ENCODE data around the gene GCHFR. TPM values are rescaled to one million over a fixed set of nuclear protein-coding genes. Genes with fewer than 3 reads are reported as not detected.

The GCHFR gene
- polyA plus RNA-seq, 4 donors: 96.7 to 222 (median 147) TPM

DNA sequence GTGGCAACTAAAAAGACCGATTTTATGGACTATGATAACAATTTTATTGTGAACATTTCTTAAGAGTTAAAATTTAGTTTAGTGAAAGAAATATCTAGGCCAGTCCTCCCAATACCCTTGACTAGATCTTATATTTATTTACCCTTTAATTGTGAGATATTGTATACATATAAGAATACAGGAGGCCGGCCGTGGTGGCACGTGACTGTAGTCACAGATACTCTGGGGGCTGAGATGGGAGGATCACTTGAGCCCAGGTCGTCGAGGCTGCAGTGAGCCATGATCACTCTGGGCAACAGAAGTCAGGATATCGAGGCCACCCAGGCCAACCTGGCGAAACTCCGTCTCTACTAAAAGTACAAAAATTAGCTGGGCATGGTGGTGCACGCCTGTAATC lies 8.1 kb upstream of the GCHFR start:
- Histone ChIP-seq H3K27me3 (ENCODE audit: control insufficient read depth in 3 of 3, insufficient read depth in 3 of 3, low read length in 3 of 3) (no peaks in the 10 kb centered on the region), H3K27ac (ENCODE audit: low read depth in 1 of 3, low read length in 2 of 3) (peak overlapping the region in 1 of 3 donors; percentile 97), H3K9me3 (ENCODE audit: control insufficient read depth in 2 of 2, insufficient read depth in 1 of 2, low read depth in 1 of 2, low read length in 1 of 2) (no peaks in the 10 kb centered on the region), H3K4me1 (ENCODE audit: control insufficient read depth in 3 of 3, insufficient read depth in 2 of 3, low read depth in 1 of 3, low read length in 2 of 3) (peaks cover 2 to 35% (median 10%) of the 10 kb centered on the region in 3 donors), H3K4me3 (ENCODE audit: low read depth in 1 of 3, low read length in 3 of 3) (peak overlapping the region; percentile 82 to 98 (median 96)), H3K36me3 (ENCODE audit: control insufficient read depth in 3 of 3, insufficient read depth in 2 of 3, low read depth in 1 of 3, low read length in 3 of 3) (peaks cover 0 to 16% (median 2%) of the 10 kb centered on the region in 3 donors)
- FAIRE-seq (no peak), DNase-seq (no peak)
- WGBS, 3 donors: 53 to 64% (median 56%) methylated on average over 10 of the region's 10 CpGs

GRCh38 chr15:40756938-40757337 lies 6.9 kb upstream of the GCHFR start:
- Histone ChIP-seq H3K27me3 (ENCODE audit: control insufficient read depth in 3 of 3, insufficient read depth in 3 of 3, low read length in 3 of 3) (no peaks in the 10 kb centered on the region), H3K4me1 (ENCODE audit: control insufficient read depth in 3 of 3, insufficient read depth in 2 of 3, low read depth in 1 of 3, low read length in 2 of 3) (peaks cover 2 to 26% (median 10%) of the 10 kb centered on the region in 3 donors), H3K9me3 (ENCODE audit: control insufficient read depth in 2 of 2, insufficient read depth in 1 of 2, low read depth in 1 of 2, low read length in 1 of 2) (no peaks in the 10 kb centered on the region), H3K36me3 (ENCODE audit: control insufficient read depth in 3 of 3, insufficient read depth in 2 of 3, low read depth in 1 of 3, low read length in 3 of 3) (peaks cover 0 to 7% (median 0%) of the 10 kb centered on the region in 3 donors), H3K27ac (ENCODE audit: low read depth in 1 of 3, low read length in 2 of 3) (no peak overlapping the region), H3K4me3 (ENCODE audit: low read depth in 1 of 3, low read length in 3 of 3) (no peak overlapping the region)
- FAIRE-seq (no peak), DNase-seq (no peak)
- 35 to 42% (median 37%) methylated on average over 6 of the region's 6 CpGs for WGBS, 3 donors

GRCh38 chr15:40759961-40760360 lies 3.9 kb upstream of the GCHFR start:
- H3K4me1 ChIP-seq (ENCODE audit: control insufficient read depth in 3 of 3, insufficient read depth in 2 of 3, low read depth in 1 of 3, low read length in 2 of 3): peaks cover 0 to 26% (median 3%) of the 10 kb centered on the region in 3 donors
- no peaks in the 10 kb centered on the region for H3K27me3 ChIP-seq (ENCODE audit: control insufficient read depth in 3 of 3, insufficient read depth in 3 of 3, low read length in 3 of 3)
- H3K36me3 ChIP-seq (ENCODE audit: control insufficient read depth in 3 of 3, insufficient read depth in 2 of 3, low read depth in 1 of 3, low read length in 3 of 3): peaks cover 0 to 3% (median 0%) of the 10 kb centered on the region in 3 donors
- no peak overlapping the region for H3K4me3 ChIP-seq (ENCODE audit: low read depth in 1 of 3, low read length in 3 of 3)
- H3K27ac ChIP-seq (ENCODE audit: low read depth in 1 of 3, low read length in 2 of 3): no peak overlapping the region
- WGBS, 3 donors: 93 to 96% (median 95%) methylated on average over 5 of the region's 5 CpGs
- FAIRE-seq: no peak
- DNase-seq: no peak
- no peaks in the 10 kb centered on the region for H3K9me3 ChIP-seq (ENCODE audit: control insufficient read depth in 2 of 2, insufficient read depth in 1 of 2, low read depth in 1 of 2, low read length in 1 of 2)

GRCh38 chr15:40762919-40763800 lies 708 bp upstream of the GCHFR start:
- FAIRE-seq (no peak), DNase-seq (peak; percentile 84 to 93)
- WGBS, 3 donors: 27 to 30% (median 29%) methylated on average over 55 of the region's 55 CpGs
- H3K27ac ChIP-seq (ENCODE audit: low read depth in 1 of 3, low read length in 2 of 3): peak overlapping the region; percentile 84 to 99 (median 93)
- no peaks in the 10 kb centered on the region for H3K27me3 ChIP-seq (ENCODE audit: control insufficient read depth in 3 of 3, insufficient read depth in 3 of 3, low read length in 3 of 3)
- no peaks in the 10 kb centered on the region for H3K9me3 ChIP-seq (ENCODE audit: control insufficient read depth in 2 of 2, insufficient read depth in 1 of 2, low read depth in 1 of 2, low read length in 1 of 2)
- H3K4me3 ChIP-seq (ENCODE audit: low read depth in 1 of 3, low read length in 3 of 3): peak overlapping the region; percentile 65 to 93 (median 70)
- H3K36me3 ChIP-seq (ENCODE audit: control insufficient read depth in 3 of 3, insufficient read depth in 2 of 3, low read depth in 1 of 3, low read length in 3 of 3): peaks cover 0 to 31% (median 4%) of the 10 kb centered on the region in 3 donors
- H3K4me1 ChIP-seq (ENCODE audit: control insufficient read depth in 3 of 3, insufficient read depth in 2 of 3, low read depth in 1 of 3, low read length in 2 of 3): peaks cover 2 to 43% (median 3%) of the 10 kb centered on the region in 3 donors

- WGBS, 3 donors: 10 to 30% (median 20%) methylated on average over 8 of the region's 8 CpGs
- peak overlapping the region; percentile 84 to 99 (median 93) for H3K27ac ChIP-seq (ENCODE audit: low read depth in 1 of 3, low read length in 2 of 3)
- DNase-seq (peak in 1 of 2 donors; percentile 63), FAIRE-seq (no peak)
- peaks cover 0 to 42% (median 4%) of the 10 kb centered on the region in 3 donors for H3K36me3 ChIP-seq (ENCODE audit: control insufficient read depth in 3 of 3, insufficient read depth in 2 of 3, low read depth in 1 of 3, low read length in 3 of 3)
- H3K9me3 ChIP-seq (ENCODE audit: control insufficient read depth in 2 of 2, insufficient read depth in 1 of 2, low read depth in 1 of 2, low read length in 1 of 2): no peaks in the 10 kb centered on the region
- H3K27me3 ChIP-seq (ENCODE audit: control insufficient read depth in 3 of 3, insufficient read depth in 3 of 3, low read length in 3 of 3): no peaks in the 10 kb centered on the region
- H3K4me1 ChIP-seq (ENCODE audit: control insufficient read depth in 3 of 3, insufficient read depth in 2 of 3, low read depth in 1 of 3, low read length in 2 of 3): peaks cover 2 to 57% (median 3%) of the 10 kb centered on the region in 3 donors
- H3K4me3 ChIP-seq (ENCODE audit: low read depth in 1 of 3, low read length in 3 of 3): peak overlapping the region in 2 of 3 donors; percentile 70 to 93
Observed at GRCh38 chr15:40764629-40765103, 798 bp downstream of the GCHFR start.

DNA sequence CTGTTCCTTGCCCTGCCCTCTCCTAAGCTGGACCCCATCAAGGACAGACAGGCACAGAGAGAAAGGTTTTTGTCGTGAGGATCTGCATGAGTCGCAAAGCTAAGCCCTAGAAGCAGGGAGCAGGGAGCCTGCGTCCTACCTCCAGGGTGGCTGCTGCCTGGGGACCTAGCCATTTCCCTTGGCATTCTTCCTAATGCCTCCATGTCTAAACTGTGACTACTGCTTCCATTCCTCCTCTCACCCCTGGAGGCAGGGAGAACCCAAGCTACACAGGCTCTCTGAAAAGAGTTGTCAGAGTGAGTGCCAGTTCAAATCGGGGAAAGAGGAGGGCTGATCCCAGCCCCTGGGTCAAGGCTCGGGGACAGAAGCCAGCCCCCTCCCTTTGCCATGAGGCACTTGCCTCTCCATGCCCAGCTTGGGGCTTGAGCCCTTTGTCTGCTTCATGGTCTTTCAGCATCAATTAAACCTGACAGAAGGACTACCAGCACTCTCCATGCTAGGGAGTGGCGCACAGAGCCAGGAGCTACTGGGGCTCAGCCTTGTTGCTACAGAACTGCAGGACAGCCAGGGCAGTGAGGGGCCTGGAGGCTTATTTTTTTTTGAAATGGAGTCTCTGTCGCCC lies 2.4 kb downstream of the GCHFR start:
- H3K4me1 ChIP-seq (ENCODE audit: control insufficient read depth in 3 of 3, insufficient read depth in 2 of 3, low read depth in 1 of 3, low read length in 2 of 3): peaks cover 2 to 74% (median 3%) of the 10 kb centered on the region in 3 donors
- FAIRE-seq (no peak), DNase-seq (no peak)
- no peak overlapping the region for H3K4me3 ChIP-seq (ENCODE audit: low read depth in 1 of 3, low read length in 3 of 3)
- peaks cover 0 to 52% (median 4%) of the 10 kb centered on the region in 3 donors for H3K36me3 ChIP-seq (ENCODE audit: control insufficient read depth in 3 of 3, insufficient read depth in 2 of 3, low read depth in 1 of 3, low read length in 3 of 3)
- WGBS, 3 donors: 81 to 90% (median 85%) methylated on average over 7 of the region's 7 CpGs
- H3K27me3 ChIP-seq (ENCODE audit: control insufficient read depth in 3 of 3, insufficient read depth in 3 of 3, low read length in 3 of 3): no peaks in the 10 kb centered on the region
- H3K27ac ChIP-seq (ENCODE audit: low read depth in 1 of 3, low read length in 2 of 3): peak overlapping the region in 1 of 3 donors; percentile 99
- no peaks in the 10 kb centered on the region for H3K9me3 ChIP-seq (ENCODE audit: control insufficient read depth in 2 of 2, insufficient read depth in 1 of 2, low read depth in 1 of 2, low read length in 1 of 2)

GRCh38 chr15:40766906-40767837 lies 3.3 kb downstream of the GCHFR start:
- Histone ChIP-seq H3K36me3 (ENCODE audit: control insufficient read depth in 3 of 3, insufficient read depth in 2 of 3, low read depth in 1 of 3, low read length in 3 of 3) (peaks cover 0 to 61% (median 4%) of the 10 kb centered on the region in 3 donors), H3K27ac (ENCODE audit: low read depth in 1 of 3, low read length in 2 of 3) (peak overlapping the region in 1 of 3 donors; percentile 8), H3K9me3 (ENCODE audit: control insufficient read depth in 2 of 2, insufficient read depth in 1 of 2, low read depth in 1 of 2, low read length in 1 of 2) (no peaks in the 10 kb centered on the region), H3K27me3 (ENCODE audit: control insufficient read depth in 3 of 3, insufficient read depth in 3 of 3, low read length in 3 of 3) (no peaks in the 10 kb centered on the region), H3K4me1 (ENCODE audit: control insufficient read depth in 3 of 3, insufficient read depth in 2 of 3, low read depth in 1 of 3, low read length in 2 of 3) (peaks cover 2 to 77% (median 3%) of the 10 kb centered on the region in 3 donors), H3K4me3 (ENCODE audit: low read depth in 1 of 3, low read length in 3 of 3) (no peak overlapping the region)
- FAIRE-seq (no peak), DNase-seq (no peak)
- 88 to 90% (median 88%) methylated on average over 32 of the region's 32 CpGs for WGBS, 3 donors
